Erythroblast (primary cell): ENCODE measurements around the gene LEFTY2.

ENCODE experiments used
- GATA1 ChIP-seq: IDR thresholded peaks from 2 replicates; pipeline ENCODE4 v1.6.1; 2011; ENCODE audit warnings: low read depth, mild to moderate bottlenecking, control low read depth, low read length, moderate library complexity
- POLR2A ChIP-seq: IDR thresholded peaks from 2 replicates; pipeline ENCODE4 v1.6.1; 2011; ENCODE audit warnings: mild to moderate bottlenecking, low read length

- TF ChIP-seq POLR2A (no peak), GATA1 (no peak)
Observed at GRCh38 chr1:225908013-225908640, 32.9 kb downstream of the LEFTY2 start.
